Heart left ventricle (tissue), 13 donors: ENCODE measurements around the gene DNAH14.

ENCODE experiments used
- CTCF ChIP-seq, 12 donors: fragments of 200-600 bp; sonication (generic) in 4 of 12; IDR thresholded peaks; one replicate each; pipeline versions ENCODE4 v1.5.0 to v1.8.0; 2018 to 2022; ENCODE audit warnings: antibody characterized with exemption in 12 of 12, mild to moderate bottlenecking in 5 of 12
- POLR2A ChIP-seq, 2 donors: fragments of 450-650 bp; IDR thresholded peaks; one replicate each; pipeline ENCODE4 v1.6.1; 2017; ENCODE audit warnings: antibody characterized with exemption in 2 of 2, mild to moderate bottlenecking in 2 of 2, moderate library complexity in 2 of 2
- donor health status: ischemic (EF 13 %, LVEDD 7.1; RV severe dilation, severe dysfunction).
- donor health status: DM: no; HTN: yes; CAD: no.
- donor health status: DM: no; HTN: no; CAD: no.
- donor health status: ischemic (EF 25% LVEDD 6.9; RV normal size, moderate dysfunction).
- donor health status: ischemic (EF 25% LVEDD 5.7; RV mildly dilated, moderate dysfunction).
- donor health status: ischemic (EF 35%, LVEDD 5.7; RV mildly dilated, moderate dysfunction).
- donor health status: nonischemic (EF 11% LVEDD 7.7; RV severe dilation, severe dysfunction).
- donor health status: DM: yes; HTN: yes; CAD: no.
- donor health status: PGD.
- donor health status: ischemic (EF 29% LVEDD 5.4; RV normal size, mild dysfunction).
- donor health status: nonischemic (EF 23%, LVEDD 6.1; RV moderate dilation, normal function).

- no peak for TF ChIP-seq POLR2A (IDR thresholded peaks at IDR 0.05)
- no peak for TF ChIP-seq CTCF (IDR thresholded peaks at IDR 0.05)
Observed at GRCh38 chr1:225350872-225351271, 421.4 kb downstream of the DNAH14 start.
